ENCODE results near the gene WWP2.

GRCh38 chr16:69939821-69940585 lies 177.9 kb downstream of the WWP2 start:
- TF ChIP-seq POLR2A (IDR thresholded peaks at IDR 0.05; ENCODE audit: low read depth) = no peak
- TF ChIP-seq POLR2AphosphoS5 (IDR thresholded peaks at IDR 0.05) = no peak
